ENCODE data around the gene MB. TPM values are rescaled to one million over a fixed set of nuclear protein-coding genes. Genes with fewer than 3 reads are reported as not detected.

MB gene
- polyA plus RNA-seq, 2 of the 4 experiments (the other 2 are of a cell fraction) = 6.9 to 12.1 TPM

GRCh38 chr22:35605369-35605680 lies 11.8 kb downstream of the MB start:
- ChIA-PET POLR2A (no interaction called here), CTCF (no interaction called here)
- Histone ChIP-seq H3K4me1 (peaks cover 17% of the 10 kb centered on the region), H3K4me2 (no peak overlapping the region), H3K9me3 (no peaks in the 10 kb centered on the region), H3K4me3 (no peak overlapping the region), H3K27ac (peak overlapping the region in 1 of 2 experiments; percentile 58; a peak in 1 of 6 replicates)
- FAIRE-seq = no peak
- WGBS (ENCODE audit: missing lambda C conversion rate) = 83% methylated on average over 2 of the region's 2 CpGs
- TF ChIP-seq FOXS1 (CRISPR knock-in tag; IDR thresholded peaks at IDR 0.05) = no peak
- TF ChIP-seq MAX (IDR thresholded peaks at IDR 0.05) = no peak
- no peak for TF ChIP-seq BHLHE40 (IDR thresholded peaks at IDR 0.05; ENCODE audit: low read depth, low read length)
- no peak for TF ChIP-seq HDAC2 (IDR thresholded peaks at IDR 0.05)
- no peak for TF ChIP-seq POLR2AphosphoS2 (conservative IDR thresholded peaks at IDR 0.05; ENCODE audit: low read length)
- TF ChIP-seq MYC (IDR thresholded peaks at IDR 0.05; ENCODE audit: borderline replicate concordance, low read length) = no peak
- no peak for TF ChIP-seq GATA3 (IDR thresholded peaks at IDR 0.05; ENCODE audit: borderline replicate concordance)
- TF ChIP-seq RFX5 (IDR thresholded peaks at IDR 0.05) = no peak
- TF ChIP-seq ZFP36 (IDR thresholded peaks at IDR 0.05; ENCODE audit: borderline replicate concordance, partially characterized antibody) = no peak
- TF ChIP-seq EHF (CRISPR knock-in tag; IDR thresholded peaks at IDR 0.05) = no peak
- TF ChIP-seq ESRRA (IDR thresholded peaks at IDR 0.05; ENCODE audit: borderline replicate concordance, low read length) = no peak
- no peak for TF ChIP-seq HOXB13 (CRISPR knock-in tag; IDR thresholded peaks at IDR 0.05; ENCODE audit: low read depth)
- no peak for TF ChIP-seq KDM5A (IDR thresholded peaks at IDR 0.05)
- no peak for TF ChIP-seq TFCP2L1 (CRISPR knock-in tag; IDR thresholded peaks at IDR 0.05)
- DNase-seq (ENCODE audit: low read depth in 1 of 2, low spot score in 1 of 2) = no peak
- ATAC-seq = no peak

GRCh38 chr22:35604621-35605368 lies 12.3 kb downstream of the MB start:
- Histone ChIP-seq H3K4me2 (0 out of 3 replicates have a peak overlapping the region, but pooled peaks have one; percentile 21), H3K9me3 (no peaks in the 10 kb centered on the region), H3K27ac (peak overlapping the region in 1 of 2 experiments; percentile 62; a peak in 3 of 6 replicates), H3K4me3 (no peak overlapping the region), H3K4me1 (peaks cover 17% of the 10 kb centered on the region)
- no peak for FAIRE-seq
- no peak for DNase-seq (ENCODE audit: low read depth in 1 of 2, low spot score in 1 of 2)
- TF ChIP-seq HES2 (IDR thresholded peaks at IDR 0.05) (no peak), NR3C1 (IDR thresholded peaks at IDR 0.05) (no peak), CBX2 (IDR thresholded peaks at IDR 0.05; ENCODE audit: borderline replicate concordance, low read depth) (no peak), RCOR1 (IDR thresholded peaks at IDR 0.05; ENCODE audit: low read depth, low read length) (no peak), KDM5A (IDR thresholded peaks at IDR 0.05) (no peak), ESRRA (IDR thresholded peaks at IDR 0.05; ENCODE audit: borderline replicate concordance, low read length) (no peak), EP300 (IDR thresholded peaks at IDR 0.05) (no peak), JUNB (IDR thresholded peaks at IDR 0.05) (no peak), NFE2L2 (conservative IDR thresholded peaks at IDR 0.05; ENCODE audit: low read length) (no peak)
- 55% methylated on average over 9 of the region's 9 CpGs for WGBS (ENCODE audit: missing lambda C conversion rate)
- ChIA-PET POLR2A (no interaction called here), CTCF (no interaction called here)
- no peak; a peak in 1 of 6 replicates for ATAC-seq

- peak overlapping the region; percentile 16; the same call in 1 of the 3 replicates for H3K4me2 ChIP-seq
- POLR2A ChIA-PET = no interaction called here
These were observed 15.2 kb downstream of the MB start for GRCh38 chr22:35601743-35602615.

More at GRCh38 chr22:35601743-35602615, 15.2 kb downstream of the MB start:
- H3K27ac ChIP-seq = peak overlapping the region in 1 of 2 experiments; percentile 63; a peak in 3 of 6 replicates
- no peak for FAIRE-seq
- H3K9me3 ChIP-seq = no peaks in the 10 kb centered on the region
- CTCF ChIA-PET = interaction anchor here (0.9 to 1.6 kb wide), 3 partner anchors 14 to 251 kb away, joined by 3 to 4 read pairs (median 4); partner anchors contain the start of gene MB
- no peak overlapping the region for H3K4me3 ChIP-seq
- peaks cover 17% of the 10 kb centered on the region for H3K4me1 ChIP-seq
- peak; percentile 61 to 86 for ATAC-seq
- TF ChIP-seq HES2 (IDR thresholded peaks at IDR 0.05) (no peak), FOSL2 (IDR thresholded peaks at IDR 0.05) (no peak), FOSL2 (CRISPR knock-in tag; IDR thresholded peaks at IDR 0.05) (peak; percentile 41)
- DNase-seq (ENCODE audit: low read depth in 1 of 2, low spot score in 1 of 2) = peak in 1 of 2 experiments; percentile 43
- WGBS (ENCODE audit: missing lambda C conversion rate) = 47% methylated on average over 9 of the region's 9 CpGs
